Spleen (tissue), 7 donors: ENCODE measurements around the gene CUL1.

Experiments
- CTCF ChIP-seq, 11 experiments: fragments of 200-600 bp in 7 of 11; fragments of 450-650 bp in 4 of 11; sonication (generic) in 4 of 11; IDR thresholded peaks in 8 of 11; conservative IDR thresholded peaks in 3 of 11; 1 replicate in 7 of 11; 2 replicates in 4 of 11; pipeline versions ENCODE4 v1.4.0 to v1.8.0; 2016 to 2021; ENCODE audit warnings: antibody characterized with exemption in 11 of 11, inconsistent platforms in 4 of 11, mild to moderate bottlenecking in 1 of 11
- POLR2A ChIP-seq, 3 donors: fragments of 450-650 bp; IDR thresholded peaks; one replicate each; pipeline ENCODE4 v1.5.1; 2017; ENCODE audit warnings: antibody characterized with exemption in 3 of 3, mild to moderate bottlenecking in 1 of 3
- POLR2AphosphoS5 ChIP-seq, 3 donors: sonication (generic); formaldehyde crosslinking; IDR thresholded peaks; one replicate each; pipeline ENCODE4 v1.5.1; 2017; ENCODE audit warnings: antibody characterized with exemption in 3 of 3
- donor health status: DM: no; HTN: no; CAD: no; lungs with moderate emphysema.
- donor health status: DM: no; HTN: no; CAD: no.
- donor health status: DM: no; HTN: no; CAD: no.

GRCh38 chr7:148664324-148664723, 34.4 kb upstream of the CUL1 start:
- TF ChIP-seq CTCF (IDR thresholded peaks at IDR 0.05 in 8 of 11, conservative IDR thresholded peaks at IDR 0.05 in 3 of 11) (no peak), POLR2AphosphoS5 (IDR thresholded peaks at IDR 0.05) (no peak), POLR2A (IDR thresholded peaks at IDR 0.05) (no peak)
